Measurements from ENCODE around the gene PTPRC. TPM values are rescaled to one million over a fixed set of nuclear protein-coding genes. Genes with fewer than 3 reads are reported as not detected.

Gene PTPRC
- total RNA-seq, 2 donors from 2014 or later = 11.2 to 18.7 TPM

DNA sequence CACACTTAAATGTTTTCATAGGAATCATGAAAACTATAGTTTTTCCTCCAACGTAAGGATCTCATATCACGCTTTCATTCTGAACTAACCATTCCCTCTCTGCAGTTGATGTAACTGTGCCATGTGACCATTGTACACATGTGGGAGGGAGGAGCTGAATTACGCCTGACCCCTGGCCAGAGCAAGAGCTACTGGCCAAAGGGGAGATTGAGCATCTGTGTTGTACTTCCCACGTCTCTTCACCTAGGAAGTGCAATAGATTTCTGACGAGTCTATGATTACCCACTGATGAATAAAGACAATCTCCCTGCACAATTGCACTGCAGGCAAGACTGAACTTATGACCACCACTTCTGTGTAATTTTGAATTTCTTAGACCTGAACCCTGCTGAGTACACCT is 24.0 kb downstream of the PTPRC start:
- Histone ChIP-seq H3K4me3 (no peak overlapping the region), H3K27me3 (no peaks in the 10 kb centered on the region), H3K4me1 (no peaks in the 10 kb centered on the region), H3K36me3 (no peaks in the 10 kb centered on the region), H3K9ac (ENCODE audit: low read depth in 2 of 2, low read length in 2 of 2) (no peak overlapping the region), H3K27ac (no peak overlapping the region), H3K9me3 (no peaks in the 10 kb centered on the region)
- no peak for DNase-seq
- TF ChIP-seq CTCF (IDR thresholded peaks at IDR 0.05) = no peak
- intact Hi-C loops (cut with DNase I) = no loop called here

DNA sequence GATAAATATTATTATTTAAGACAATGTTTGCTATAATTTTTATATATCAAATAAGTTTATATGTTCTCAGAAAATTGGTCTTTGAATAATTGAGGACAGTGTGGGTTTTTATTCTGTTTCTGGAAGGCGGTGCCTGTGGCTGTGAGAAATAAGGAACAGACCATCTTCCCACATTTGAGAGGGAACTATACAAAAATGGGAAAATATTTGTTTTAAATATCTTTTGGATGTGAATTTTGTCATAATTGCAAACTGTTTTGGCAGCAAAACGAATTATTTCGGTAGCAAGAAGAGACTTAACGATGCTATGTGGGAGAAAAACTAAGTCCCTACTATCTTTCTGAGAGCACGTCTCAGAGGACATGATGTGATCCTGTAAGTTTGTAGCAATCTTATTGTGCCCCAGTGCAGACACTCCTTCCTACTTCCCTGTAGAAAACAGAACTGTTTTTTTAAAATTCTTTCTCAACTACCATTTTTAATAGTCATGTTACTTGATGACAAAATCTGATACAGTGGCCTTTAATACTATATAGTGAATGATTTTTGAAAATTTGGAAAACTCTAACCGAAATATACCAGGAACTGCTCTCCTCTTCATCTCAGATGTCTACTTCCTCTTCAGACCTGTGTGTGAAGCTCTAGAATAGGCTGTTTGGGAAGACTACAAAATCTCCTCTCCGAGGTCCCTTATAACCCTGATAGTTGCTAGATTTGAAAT is 25.4 kb downstream of the PTPRC start:
- no peak overlapping the region for H3K4me3 ChIP-seq
- DNase-seq = no peak
- no peaks in the 10 kb centered on the region for H3K4me1 ChIP-seq
- H3K9ac ChIP-seq (ENCODE audit: low read depth in 2 of 2, low read length in 2 of 2) = no peak overlapping the region
- TF ChIP-seq CTCF (IDR thresholded peaks at IDR 0.05) = no peak
- intact Hi-C loops (cut with DNase I) = no loop called here
- H3K36me3 ChIP-seq = no peaks in the 10 kb centered on the region
- H3K27me3 ChIP-seq = no peaks in the 10 kb centered on the region
- no peaks in the 10 kb centered on the region for H3K9me3 ChIP-seq
- H3K27ac ChIP-seq = peak overlapping the region; percentile 15

GRCh38 chr1:198667186-198667585 is 28.3 kb downstream of the PTPRC start:
- no peak overlapping the region for H3K9ac ChIP-seq (ENCODE audit: low read depth in 2 of 2, low read length in 2 of 2)
- intact Hi-C loops (cut with DNase I) = no loop called here
- H3K36me3 ChIP-seq = no peaks in the 10 kb centered on the region
- no peak for DNase-seq
- H3K27me3 ChIP-seq = no peaks in the 10 kb centered on the region
- H3K27ac ChIP-seq = no peak overlapping the region
- H3K4me1 ChIP-seq = no peaks in the 10 kb centered on the region
- TF ChIP-seq CTCF (IDR thresholded peaks at IDR 0.05) = no peak
- no peaks in the 10 kb centered on the region for H3K9me3 ChIP-seq
- H3K4me3 ChIP-seq = no peak overlapping the region

GRCh38 chr1:198667807-198668206 is 29.0 kb downstream of the PTPRC start:
- no peak for TF ChIP-seq CTCF (IDR thresholded peaks at IDR 0.05)
- Histone ChIP-seq H3K27me3 (no peaks in the 10 kb centered on the region), H3K9ac (ENCODE audit: low read depth in 2 of 2, low read length in 2 of 2) (no peak overlapping the region), H3K4me1 (no peaks in the 10 kb centered on the region), H3K36me3 (no peaks in the 10 kb centered on the region), H3K27ac (no peak overlapping the region), H3K9me3 (no peaks in the 10 kb centered on the region), H3K4me3 (no peak overlapping the region)
- intact Hi-C loops (cut with DNase I) = no loop called here
- no peak for DNase-seq

GRCh38 chr1:198669023-198669698 is 30.3 kb downstream of the PTPRC start:
- Histone ChIP-seq H3K4me1 (no peaks in the 10 kb centered on the region), H3K27me3 (no peaks in the 10 kb centered on the region), H3K27ac (no peak overlapping the region), H3K9ac (ENCODE audit: low read depth in 2 of 2, low read length in 2 of 2) (no peak overlapping the region), H3K36me3 (no peaks in the 10 kb centered on the region), H3K9me3 (no peaks in the 10 kb centered on the region), H3K4me3 (no peak overlapping the region)
- no peak for DNase-seq
- intact Hi-C loops (cut with DNase I) = no loop called here
- no peak for TF ChIP-seq CTCF (IDR thresholded peaks at IDR 0.05)

Data from colonic mucosa (tissue), 4 donors.